Activated T-cell treated with anti-CD3 and anti-CD28 coated beads, Interleukin-2, amount 50 U/mL, for 4 hours (primary cell): ENCODE measurements around the gene CCL23. TPM values are rescaled to one million over a fixed set of nuclear protein-coding genes. Genes with fewer than 3 reads are reported as not detected.
"Not testable (repeated sequence)": the region's sequence is repeated elsewhere in the genome, so short reads cannot be mapped to it uniquely, and the experiment has no call there.

Experiments
- ATAC-seq, 2 donors: fragments of 200-7000 bp; cut with Tn5 transposase; one replicate each; pipeline ENCODE4 v1.10.0; 2021
- DNase-seq: peaks from one replicate; pipeline ENCODE4 v3.0.0-alpha.2; 2020
- H3K27me3 Mint-ChIP-seq: one replicate; pipeline ENCODE4 v1.8.0; 2021; ENCODE audit warnings: low read depth, mixed read lengths
- H3K36me3 Mint-ChIP-seq: one replicate; pipeline ENCODE4 v1.8.0; 2022; ENCODE audit warnings: mixed read lengths; ENCODE audit not compliant: insufficient read depth
- H3K4me1 Mint-ChIP-seq: one replicate; pipeline ENCODE4 v1.8.0; 2021; ENCODE audit warnings: low read depth, mixed read lengths
- H3K4me3 Mint-ChIP-seq: one replicate; pipeline ENCODE4 v1.8.0; 2021; ENCODE audit warnings: mild to moderate bottlenecking, moderate library complexity, mixed read lengths
- H3K9me3 Mint-ChIP-seq: one replicate; pipeline ENCODE4 v1.8.0; 2021; ENCODE audit warnings: mixed read lengths
- total RNA-seq, 3 donors: library from RNA; stranded (reverse); gene quantifications; one replicate each; pipeline ENCODE4 v1.2.1, GENCODE V29; 2021

Gene CCL23
- total RNA-seq, 3 donors from 2014 or later: not detected

DNA sequence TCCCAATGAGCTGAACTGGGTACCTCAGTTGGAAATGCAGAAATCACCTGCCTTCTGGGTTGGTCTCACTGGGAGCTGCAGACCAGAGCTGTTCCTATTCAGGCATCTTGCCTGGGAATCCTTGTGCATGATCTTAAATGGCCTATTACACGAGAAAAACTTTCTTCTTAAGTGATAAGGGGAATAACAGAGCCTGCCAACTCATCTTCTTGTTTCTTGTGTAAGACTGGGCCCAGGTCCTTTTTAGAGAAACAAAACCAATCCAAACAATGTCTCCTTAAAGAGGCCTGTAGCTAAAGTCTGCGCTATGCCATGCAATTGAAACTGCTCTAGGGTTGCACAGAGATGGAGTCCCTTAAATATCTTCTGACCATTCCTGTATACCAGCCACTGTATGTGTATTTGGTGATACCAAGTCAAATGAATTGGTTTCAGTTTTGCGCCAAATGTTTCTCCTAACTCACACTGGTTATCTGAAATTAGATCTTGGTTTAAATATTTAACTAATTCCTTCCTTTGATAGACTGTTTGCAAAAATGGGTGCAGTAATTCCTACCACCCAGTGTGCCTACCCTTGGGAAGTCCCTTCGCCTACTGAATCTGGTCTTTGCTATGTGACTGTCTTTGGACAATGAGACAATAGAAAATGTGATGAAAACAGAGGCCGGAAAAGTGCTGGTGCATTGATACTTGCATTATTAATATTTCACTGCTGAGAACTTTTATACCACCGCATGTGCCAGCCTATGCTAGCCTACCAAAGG, 6.5 kb upstream of the CCL23 start:
- H3K4me1 Mint-ChIP-seq: no peaks in the 10 kb centered on the region
- H3K9me3 Mint-ChIP-seq: no peaks in the 10 kb centered on the region
- no peak for DNase-seq
- peaks cover 35% of the 10 kb centered on the region for H3K27me3 Mint-ChIP-seq
- no peak overlapping the region for H3K4me3 Mint-ChIP-seq
- H3K36me3 Mint-ChIP-seq: no peaks in the 10 kb centered on the region
- ATAC-seq: no peak

DNA sequence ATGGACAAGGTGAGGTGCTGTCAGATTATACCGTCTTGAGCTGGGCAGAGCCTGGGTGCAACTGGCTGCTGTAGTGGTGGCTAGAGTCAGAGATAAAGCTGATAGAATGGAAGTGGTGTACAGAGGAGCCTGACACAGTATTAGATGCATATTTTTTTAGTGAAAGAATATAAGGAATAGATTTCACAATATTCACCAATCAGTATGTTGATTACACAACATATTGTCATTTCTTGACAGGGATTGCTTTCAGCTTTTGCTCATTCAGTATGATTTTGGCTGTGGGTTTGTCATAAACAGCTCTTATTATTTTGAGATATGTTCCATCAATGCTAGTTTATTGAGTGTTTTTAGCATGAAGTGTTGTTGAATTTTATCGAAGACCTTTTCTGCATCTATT, 1.7 kb upstream of the CCL23 start:
- peaks cover 32% of the 10 kb centered on the region for H3K27me3 Mint-ChIP-seq
- H3K4me1 Mint-ChIP-seq: no peaks in the 10 kb centered on the region
- no peaks in the 10 kb centered on the region for H3K36me3 Mint-ChIP-seq
- H3K9me3 Mint-ChIP-seq: no peaks in the 10 kb centered on the region
- no peak for ATAC-seq
- DNase-seq: no peak
- H3K4me3 Mint-ChIP-seq: no peak overlapping the region

DNA sequence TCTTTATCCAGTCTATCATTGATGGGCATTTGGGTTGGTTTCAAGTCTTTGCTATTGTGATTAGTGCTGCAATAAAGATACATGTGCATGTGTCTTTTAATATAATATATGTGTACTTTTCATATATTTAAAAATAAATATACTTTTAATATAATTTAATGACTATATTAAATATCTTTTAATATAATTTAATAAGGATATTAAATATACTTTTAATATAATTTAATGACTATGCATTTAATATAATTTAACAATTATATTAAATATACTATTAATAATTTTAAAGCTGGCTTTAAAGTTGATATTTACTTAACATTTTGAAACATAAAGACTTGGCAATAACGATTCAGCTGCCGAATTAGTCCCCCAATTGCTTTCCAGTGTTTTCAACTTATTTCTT, 1.2 kb downstream of the CCL23 start:
- Mint-ChIP-seq H3K4me3 (no peak overlapping the region), H3K27me3 (peaks cover 29% of the 10 kb centered on the region), H3K4me1 (peaks cover under 1% of the 10 kb centered on the region), H3K9me3 (no peaks in the 10 kb centered on the region), H3K36me3 (no peaks in the 10 kb centered on the region)
- DNase-seq: no peak
- no peak for ATAC-seq

DNA sequence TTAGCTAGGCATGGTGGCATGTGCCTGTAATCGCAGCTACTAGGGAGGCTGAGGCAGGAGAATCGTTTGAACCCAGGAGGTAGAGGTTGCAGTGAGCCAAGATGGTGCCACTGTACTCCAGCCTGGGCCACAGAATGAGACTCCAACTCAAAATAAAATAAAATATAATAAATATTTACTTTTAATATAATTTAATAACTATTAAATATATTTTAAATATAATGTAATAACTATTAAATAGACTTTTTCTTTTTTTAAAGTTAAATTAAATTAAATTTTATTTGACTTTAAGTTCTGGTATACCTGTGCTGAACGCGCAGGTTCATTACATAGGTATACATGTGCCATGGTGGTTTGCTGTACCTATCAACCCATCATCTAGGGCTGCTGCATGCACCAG, 1.9 kb downstream of the CCL23 start:
- DNase-seq, ATAC-seq, H3K36me3 Mint-ChIP-seq, H3K4me3 Mint-ChIP-seq, H3K9me3 Mint-ChIP-seq, H3K4me1 Mint-ChIP-seq: not testable (repeated sequence)
- H3K27me3 Mint-ChIP-seq: peaks cover 27% of the 10 kb centered on the region

DNA sequence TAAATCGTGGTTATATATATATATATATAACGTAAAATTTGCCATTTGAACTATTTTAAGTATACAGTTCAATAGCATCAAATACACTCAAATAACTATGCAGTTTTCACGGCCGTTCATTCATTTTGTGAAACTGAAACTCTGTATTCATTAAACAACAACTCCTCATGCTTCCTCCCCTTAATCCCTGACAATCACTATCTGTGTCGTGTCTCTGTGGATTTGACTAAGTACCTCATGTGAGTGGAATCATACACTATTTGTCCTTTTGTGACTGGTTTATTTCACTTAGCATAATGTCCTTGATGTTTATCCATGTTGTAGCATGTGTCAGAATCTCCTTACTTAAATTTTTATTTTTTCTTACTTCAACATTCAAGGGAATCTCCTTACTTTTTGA, 2.8 kb downstream of the CCL23 start:
- H3K36me3 Mint-ChIP-seq: no peaks in the 10 kb centered on the region

DNA sequence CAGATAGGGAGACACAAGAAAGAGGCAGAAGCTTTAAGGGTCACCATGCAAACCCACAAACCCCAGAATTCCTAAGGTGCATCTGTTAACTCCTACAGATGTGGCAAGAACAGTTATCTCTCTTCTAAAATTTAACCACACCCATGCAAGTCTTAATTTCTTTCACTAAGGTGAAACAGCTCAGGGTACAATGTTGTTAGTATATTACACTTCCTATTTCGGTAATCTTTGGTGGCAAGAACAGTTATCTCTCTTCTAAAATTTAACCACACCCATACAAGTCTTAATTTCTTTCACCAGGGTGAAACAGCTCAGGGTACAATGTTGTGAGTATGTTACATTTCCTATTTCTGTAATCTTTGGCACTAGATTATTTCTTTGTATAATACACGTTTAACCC, 6.6 kb downstream of the CCL23 start:
- Mint-ChIP-seq H3K4me3 (no peak overlapping the region), H3K36me3 (no peaks in the 10 kb centered on the region), H3K9me3 (no peaks in the 10 kb centered on the region), H3K4me1 (peaks cover 5% of the 10 kb centered on the region), H3K27me3 (peaks cover 10% of the 10 kb centered on the region)
- no peak for ATAC-seq
- no peak for DNase-seq

More for the DNA sequence above, 2.8 kb downstream of the CCL23 start:
- Mint-ChIP-seq H3K4me3 (no peak overlapping the region), H3K4me1 (peaks cover 5% of the 10 kb centered on the region), H3K27me3 (peaks cover 18% of the 10 kb centered on the region), H3K9me3 (no peaks in the 10 kb centered on the region)
- DNase-seq (no peak), ATAC-seq (no peak)

DNA sequence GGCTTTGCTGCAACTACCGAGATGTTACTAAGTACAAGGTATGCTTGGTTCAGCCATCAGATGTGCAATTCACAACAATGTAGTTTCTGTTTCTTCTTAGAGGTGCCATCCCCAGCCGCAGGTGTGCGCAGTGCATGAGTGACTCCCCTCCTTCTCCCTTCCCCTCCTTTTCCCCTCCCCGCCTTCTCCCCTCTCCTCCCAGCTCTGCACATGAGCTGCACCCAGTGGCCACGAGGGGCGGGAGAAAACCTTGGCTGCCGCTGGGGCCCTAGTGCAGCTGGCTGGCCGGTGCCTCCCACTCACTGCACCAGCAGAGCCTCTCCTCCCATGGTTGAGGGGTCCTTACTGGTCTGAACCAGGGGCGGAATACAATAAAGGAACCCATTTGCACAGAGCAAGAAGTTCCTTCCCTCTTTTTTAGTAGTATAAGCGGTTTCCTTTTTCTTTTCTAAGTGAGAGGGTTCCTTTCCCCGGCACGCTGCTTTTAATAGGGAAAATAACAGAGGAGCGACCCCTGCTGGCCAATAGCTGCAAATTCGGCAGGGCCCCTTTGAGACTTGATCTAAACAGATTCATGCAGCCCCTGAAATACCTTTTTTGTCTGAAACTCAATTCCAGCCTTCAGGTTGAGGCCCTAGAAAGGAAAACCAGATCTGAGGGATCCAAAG, 8.6 kb downstream of the CCL23 start:
- ATAC-seq (no peak), DNase-seq (no peak)
- H3K27me3 Mint-ChIP-seq: peaks cover 9% of the 10 kb centered on the region
- no peaks in the 10 kb centered on the region for H3K36me3 Mint-ChIP-seq
- peaks cover 11% of the 10 kb centered on the region for H3K4me1 Mint-ChIP-seq
- no peak overlapping the region for H3K4me3 Mint-ChIP-seq
- no peaks in the 10 kb centered on the region for H3K9me3 Mint-ChIP-seq

DNA sequence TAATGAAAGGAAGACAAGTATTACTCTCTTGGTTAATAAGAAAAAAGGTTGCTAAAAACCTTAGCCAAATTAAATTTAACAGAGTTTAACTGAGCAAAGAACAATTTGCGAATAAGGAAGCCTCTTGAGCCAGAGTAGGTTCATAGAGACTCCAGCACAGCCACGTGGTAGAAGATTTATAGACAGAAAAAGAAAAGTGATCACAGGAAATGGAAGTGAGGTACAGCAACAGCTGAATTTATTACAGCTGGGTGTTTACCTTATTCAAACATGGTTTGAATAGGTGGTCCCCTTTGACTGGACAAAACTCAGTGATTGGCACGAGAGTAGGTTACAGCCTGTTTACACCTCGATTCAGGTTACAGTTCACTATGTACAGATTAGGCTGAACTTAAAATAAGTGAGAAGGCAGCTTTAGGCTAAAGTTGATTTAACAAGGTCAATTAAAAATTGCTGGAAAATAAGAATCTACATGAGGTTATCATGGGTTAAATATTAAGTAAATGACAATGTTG, 13.1 kb downstream of the CCL23 start:
- H3K4me3 Mint-ChIP-seq: no peak overlapping the region
- no peaks in the 10 kb centered on the region for H3K9me3 Mint-ChIP-seq
- DNase-seq (no peak), ATAC-seq (no peak)
- H3K4me1 Mint-ChIP-seq: peaks cover 6% of the 10 kb centered on the region
- H3K36me3 Mint-ChIP-seq: no peaks in the 10 kb centered on the region
- no peaks in the 10 kb centered on the region for H3K27me3 Mint-ChIP-seq

DNA sequence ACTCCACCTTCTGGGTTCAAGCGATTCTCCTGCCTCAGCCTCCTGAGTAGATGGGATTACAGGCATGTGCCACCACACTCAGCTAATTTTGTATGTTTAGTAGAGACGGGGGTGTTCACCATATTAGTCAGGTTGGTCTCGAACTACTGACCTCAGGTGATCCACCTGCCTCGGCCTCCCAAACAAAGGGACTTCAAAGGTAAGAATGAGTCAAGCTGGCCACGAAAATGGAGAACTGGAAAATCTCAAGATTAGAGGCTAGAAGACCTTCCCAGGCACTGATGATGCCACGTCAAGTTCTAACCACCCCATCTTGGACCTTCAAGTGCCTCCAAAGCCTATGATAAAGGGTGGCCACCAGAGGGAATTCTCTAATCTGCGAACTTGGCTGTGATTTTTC, 15.1 kb downstream of the CCL23 start:
- Mint-ChIP-seq H3K9me3 (no peaks in the 10 kb centered on the region), H3K27me3 (peaks cover 3% of the 10 kb centered on the region), H3K4me1 (peaks cover 6% of the 10 kb centered on the region), H3K36me3 (no peaks in the 10 kb centered on the region), H3K4me3 (no peak overlapping the region)
- DNase-seq (no peak), ATAC-seq (no peak)

DNA sequence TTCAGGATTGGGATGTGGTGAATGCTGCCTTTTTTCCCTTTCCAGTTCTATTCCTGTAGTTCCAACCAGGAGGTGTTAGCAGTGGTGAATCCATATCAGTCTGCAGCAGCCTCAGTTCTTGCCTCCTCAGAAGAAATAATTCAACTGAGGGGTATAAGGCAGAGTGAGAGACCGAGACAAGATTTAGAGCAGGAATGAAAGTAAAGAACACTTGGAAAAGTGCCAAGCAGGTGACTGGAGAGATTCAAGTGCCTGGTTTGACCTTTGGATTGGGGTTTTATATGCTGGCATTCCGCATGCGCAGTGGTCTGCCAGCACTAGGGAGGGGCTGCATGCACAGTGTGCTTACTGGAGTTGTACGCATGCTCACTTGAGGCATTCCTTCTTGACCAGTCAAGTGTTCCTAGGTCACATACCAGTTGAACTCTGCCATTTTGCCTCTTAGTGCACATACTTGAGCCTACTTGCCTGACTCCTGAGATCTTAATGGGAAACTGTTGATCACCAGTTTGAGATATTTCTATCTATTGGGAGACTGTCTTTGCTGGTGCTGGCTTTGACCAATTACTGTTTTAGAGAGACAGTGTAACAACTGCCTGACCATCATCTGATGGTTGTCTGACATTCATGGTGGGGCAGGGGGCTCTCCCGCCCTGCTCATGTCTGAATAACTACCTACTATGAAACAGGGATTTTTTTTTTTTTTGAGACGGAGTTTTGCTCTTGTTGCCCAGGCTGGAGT, 15.7 kb downstream of the CCL23 start:
- H3K36me3 Mint-ChIP-seq: no peaks in the 10 kb centered on the region
- H3K4me3 Mint-ChIP-seq: no peak overlapping the region
- peaks cover 6% of the 10 kb centered on the region for H3K4me1 Mint-ChIP-seq
- H3K27me3 Mint-ChIP-seq: peaks cover 3% of the 10 kb centered on the region
- ATAC-seq (no peak), DNase-seq (no peak)
- no peaks in the 10 kb centered on the region for H3K9me3 Mint-ChIP-seq

DNA sequence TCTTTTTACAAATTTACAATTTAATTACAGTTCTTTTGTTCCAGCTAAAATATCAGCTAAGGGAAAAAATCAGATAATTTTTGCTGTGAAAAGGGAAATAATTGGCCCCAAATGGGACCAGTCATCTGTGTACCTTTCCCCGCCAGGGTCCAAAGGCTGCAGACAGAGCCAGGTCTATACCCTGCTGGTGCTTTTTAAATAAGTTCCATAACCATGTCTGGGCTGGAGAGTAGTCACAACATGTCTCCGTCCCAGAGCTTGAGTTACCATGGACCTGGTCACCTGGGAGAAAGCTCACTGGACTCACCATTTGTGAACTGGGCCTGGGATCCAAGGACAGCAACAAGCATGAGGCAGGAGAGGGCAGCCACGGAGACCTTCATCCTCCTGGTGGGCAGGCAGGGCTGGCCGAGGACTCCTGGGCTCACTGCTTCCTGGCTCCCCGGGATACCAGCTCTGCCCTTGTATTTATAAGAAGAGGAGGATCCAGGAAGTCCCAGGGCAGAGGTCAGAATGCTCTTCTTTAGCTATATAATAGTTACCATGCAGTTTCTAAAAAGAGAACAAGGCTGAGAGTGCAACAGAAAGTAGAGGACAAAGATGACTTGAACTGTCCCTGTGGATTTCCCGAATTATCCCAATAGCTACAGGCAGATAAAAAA, 16.5 kb downstream of the CCL23 start, which contains the start of gene CCL15:
Gene CCL15 (minus strand): TSS at position 444 of the 662 bp plus-strand sequence. CDS start 61 bp downstream, at position 383.
- no peaks in the 10 kb centered on the region for H3K36me3 Mint-ChIP-seq
- peaks cover 6% of the 10 kb centered on the region for H3K4me1 Mint-ChIP-seq
- no peaks in the 10 kb centered on the region for H3K9me3 Mint-ChIP-seq
- peaks cover 3% of the 10 kb centered on the region for H3K27me3 Mint-ChIP-seq
- no peak for ATAC-seq
- DNase-seq: no peak
- H3K4me3 Mint-ChIP-seq: no peak within 1 kb of the TSS

DNA sequence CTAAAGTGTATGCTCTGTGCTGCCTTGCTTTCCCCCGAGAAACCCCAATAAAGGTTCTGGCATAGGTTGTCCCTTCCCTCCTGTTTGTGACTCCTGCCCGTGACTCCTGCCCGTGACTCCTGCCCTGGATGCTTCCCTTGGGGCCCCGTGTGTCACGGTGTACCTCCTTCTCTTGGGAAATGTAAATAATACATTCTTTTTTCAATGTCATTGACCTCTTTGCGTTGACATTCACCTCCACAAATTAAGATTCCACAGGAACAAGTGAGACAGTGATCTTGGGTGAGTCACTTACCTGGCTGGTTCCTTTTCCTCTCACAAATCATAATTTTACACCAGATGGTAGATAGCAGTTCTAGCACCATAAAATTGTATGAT, 17.1 kb downstream of the CCL23 start:
- ATAC-seq: no peak
- Mint-ChIP-seq H3K36me3 (no peaks in the 10 kb centered on the region), H3K9me3 (no peaks in the 10 kb centered on the region), H3K27me3 (peaks cover 3% of the 10 kb centered on the region), H3K4me1 (peaks cover 6% of the 10 kb centered on the region), H3K4me3 (no peak overlapping the region)
- no peak for DNase-seq

DNA sequence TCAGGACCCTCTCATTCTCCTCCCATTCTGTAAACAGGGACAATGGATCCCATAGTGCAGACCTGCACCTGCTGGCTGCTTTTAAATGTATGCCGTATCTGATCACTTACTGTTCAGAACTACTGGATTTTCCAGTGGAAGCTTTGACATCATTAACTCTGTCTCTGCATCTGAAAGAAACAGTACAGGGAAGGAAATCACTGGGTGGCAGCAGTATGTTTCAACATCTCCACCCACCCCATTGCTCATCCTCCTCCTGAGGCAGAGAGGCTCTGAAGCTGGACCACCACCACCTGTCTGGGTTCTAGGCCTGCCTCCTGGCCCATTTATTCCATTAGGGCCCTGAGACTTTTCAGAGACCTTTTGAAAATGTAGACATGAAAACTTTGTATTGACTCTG, 19.0 kb downstream of the CCL23 start:
- Mint-ChIP-seq H3K4me1 (no peaks in the 10 kb centered on the region), H3K9me3 (no peaks in the 10 kb centered on the region), H3K4me3 (no peak overlapping the region), H3K36me3 (no peaks in the 10 kb centered on the region), H3K27me3 (peaks cover 5% of the 10 kb centered on the region)
- DNase-seq (no peak), ATAC-seq (no peak)

DNA sequence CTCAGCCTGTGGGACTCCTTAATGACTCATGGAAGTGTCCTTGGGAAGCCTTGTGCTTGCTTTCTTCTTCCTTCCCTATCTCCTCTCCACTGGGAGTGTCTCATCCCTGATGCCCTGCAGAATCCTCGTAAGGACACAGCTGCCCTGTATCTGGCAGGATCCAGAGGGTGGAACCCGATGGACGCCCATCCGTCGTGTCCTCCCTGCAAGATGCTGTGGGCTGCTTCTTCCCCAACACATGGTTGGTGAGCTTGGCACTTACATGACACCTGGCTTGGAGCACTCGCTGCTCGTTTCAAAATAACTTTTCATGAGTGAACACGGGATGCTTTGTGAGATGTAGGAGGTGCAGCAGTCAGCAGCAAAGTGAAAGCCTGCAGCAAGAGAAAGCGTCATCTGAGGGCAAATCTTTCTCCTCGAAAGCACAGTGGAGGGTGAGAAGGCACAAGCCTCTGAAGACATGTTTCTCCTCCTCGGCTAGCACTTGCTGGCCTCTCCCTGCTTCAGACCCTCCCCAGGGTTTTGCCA, 19.7 kb downstream of the CCL23 start:
- no peak for ATAC-seq
- no peaks in the 10 kb centered on the region for H3K4me1 Mint-ChIP-seq
- H3K27me3 Mint-ChIP-seq: peaks cover 5% of the 10 kb centered on the region
- H3K9me3 Mint-ChIP-seq: no peaks in the 10 kb centered on the region
- H3K4me3 Mint-ChIP-seq: no peak overlapping the region
- no peak for DNase-seq
- H3K36me3 Mint-ChIP-seq: no peaks in the 10 kb centered on the region
